ENCODE measurements around the gene ZNF79. TPM values are rescaled to one million over a fixed set of nuclear protein-coding genes. Genes with fewer than 3 reads are reported as not detected.

ZNF79 gene
- total RNA-seq, 4 donors from 2014 or later, result 6.0 to 11.9 (median 9.5) TPM

DNA sequence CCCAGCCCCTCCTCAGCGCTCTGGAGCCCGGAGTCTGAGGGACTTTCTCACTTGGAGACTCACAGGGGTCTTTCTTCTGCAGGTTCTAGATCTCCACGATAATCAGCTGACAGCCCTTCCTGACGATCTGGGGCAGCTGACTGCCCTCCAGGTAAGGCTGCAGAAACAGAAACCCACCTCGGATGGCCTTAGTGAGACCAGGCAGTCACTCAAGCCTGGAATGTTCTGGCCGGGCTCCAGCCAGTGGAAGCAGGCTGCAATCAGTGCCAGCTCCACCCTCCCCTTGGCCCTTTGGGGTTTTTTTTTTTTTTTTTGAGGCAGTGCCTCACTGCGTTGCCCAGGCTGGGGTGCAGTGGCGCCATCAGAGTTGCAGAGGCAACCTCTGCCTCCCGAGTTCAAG lies 34.7 kb downstream of the ZNF79 start:
- TF ChIP-seq, protein P1, sequence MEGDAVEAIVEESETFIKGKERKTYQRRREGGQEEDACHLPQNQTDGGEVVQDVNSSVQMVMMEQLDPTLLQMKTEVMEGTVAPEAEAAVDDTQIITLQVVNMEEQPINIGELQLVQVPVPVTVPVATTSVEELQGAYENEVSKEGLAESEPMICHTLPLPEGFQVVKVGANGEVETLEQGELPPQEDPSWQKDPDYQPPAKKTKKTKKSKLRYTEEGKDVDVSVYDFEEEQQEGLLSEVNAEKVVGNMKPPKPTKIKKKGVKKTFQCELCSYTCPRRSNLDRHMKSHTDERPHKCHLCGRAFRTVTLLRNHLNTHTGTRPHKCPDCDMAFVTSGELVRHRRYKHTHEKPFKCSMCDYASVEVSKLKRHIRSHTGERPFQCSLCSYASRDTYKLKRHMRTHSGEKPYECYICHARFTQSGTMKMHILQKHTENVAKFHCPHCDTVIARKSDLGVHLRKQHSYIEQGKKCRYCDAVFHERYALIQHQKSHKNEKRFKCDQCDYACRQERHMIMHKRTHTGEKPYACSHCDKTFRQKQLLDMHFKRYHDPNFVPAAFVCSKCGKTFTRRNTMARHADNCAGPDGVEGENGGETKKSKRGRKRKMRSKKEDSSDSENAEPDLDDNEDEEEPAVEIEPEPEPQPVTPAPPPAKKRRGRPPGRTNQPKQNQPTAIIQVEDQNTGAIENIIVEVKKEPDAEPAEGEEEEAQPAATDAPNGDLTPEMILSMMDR (IDR thresholded peaks at IDR 0.05; ENCODE audit: low read depth), result no peak

DNA sequence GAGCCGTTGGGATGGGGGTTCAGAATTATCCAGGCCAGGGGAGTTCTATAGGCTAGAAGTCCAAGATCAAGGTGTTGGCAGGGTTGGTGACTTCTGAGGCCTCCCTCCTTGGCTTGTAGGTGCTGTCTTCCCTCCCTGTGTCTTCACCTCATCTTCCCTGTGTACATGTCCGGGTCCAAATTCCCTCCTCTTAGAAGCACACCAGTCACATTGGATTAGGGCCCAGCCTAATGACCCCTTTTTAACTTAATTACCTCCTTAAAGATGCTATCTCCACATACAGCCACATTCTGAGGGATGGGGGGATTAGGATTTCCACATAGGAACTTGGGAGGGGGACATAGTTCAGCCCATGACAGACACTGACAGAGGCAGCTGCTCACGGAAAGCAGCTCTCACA lies 39.2 kb downstream of the ZNF79 start:
- TF ChIP-seq, protein P1 (IDR thresholded peaks at IDR 0.05; ENCODE audit: low read depth), result no peak

DNA sequence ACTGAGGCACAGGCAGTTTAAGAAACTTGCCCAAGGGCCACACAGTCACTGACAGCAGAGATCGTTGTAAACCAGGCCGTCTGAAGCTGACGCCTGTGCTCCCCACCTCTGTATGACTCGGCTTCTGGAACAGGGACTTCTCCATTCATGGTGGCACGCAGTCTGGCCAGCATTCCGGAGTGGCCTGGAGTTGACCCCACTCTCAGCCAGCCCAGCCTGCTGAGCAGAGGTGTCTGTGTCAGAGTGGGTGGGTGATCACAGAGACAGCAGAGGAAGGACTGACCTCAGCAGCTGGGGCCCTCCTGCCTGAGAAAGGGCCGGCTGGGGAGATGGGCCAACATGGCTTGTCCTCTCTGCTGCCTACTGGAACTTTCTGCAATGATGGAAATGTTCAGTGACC lies 39.7 kb downstream of the ZNF79 start:
- TF ChIP-seq, protein P1 (IDR thresholded peaks at IDR 0.05; ENCODE audit: low read depth), result no peak

DNA sequence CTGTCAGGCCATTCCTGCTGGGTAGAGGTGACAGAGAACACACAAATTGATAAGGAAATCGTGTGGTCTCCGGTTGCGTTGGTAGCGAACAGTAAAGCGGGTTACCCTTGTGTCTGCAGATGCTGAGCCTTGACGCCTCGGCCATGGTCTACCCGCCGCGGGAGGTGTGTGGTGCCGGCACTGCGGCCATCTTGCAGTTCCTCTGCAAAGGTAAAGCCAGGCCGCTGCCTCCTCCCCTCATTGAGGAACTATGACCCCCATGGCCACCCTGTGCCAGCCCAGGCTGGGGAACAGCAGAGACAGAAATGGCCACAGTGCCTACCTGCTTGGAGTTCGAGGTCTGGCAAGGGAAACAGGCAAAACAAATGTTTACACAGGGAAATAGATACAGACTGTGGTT lies 43.4 kb downstream of the ZNF79 start:
- TF ChIP-seq, protein P1 (IDR thresholded peaks at IDR 0.05; ENCODE audit: low read depth), result no peak

DNA sequence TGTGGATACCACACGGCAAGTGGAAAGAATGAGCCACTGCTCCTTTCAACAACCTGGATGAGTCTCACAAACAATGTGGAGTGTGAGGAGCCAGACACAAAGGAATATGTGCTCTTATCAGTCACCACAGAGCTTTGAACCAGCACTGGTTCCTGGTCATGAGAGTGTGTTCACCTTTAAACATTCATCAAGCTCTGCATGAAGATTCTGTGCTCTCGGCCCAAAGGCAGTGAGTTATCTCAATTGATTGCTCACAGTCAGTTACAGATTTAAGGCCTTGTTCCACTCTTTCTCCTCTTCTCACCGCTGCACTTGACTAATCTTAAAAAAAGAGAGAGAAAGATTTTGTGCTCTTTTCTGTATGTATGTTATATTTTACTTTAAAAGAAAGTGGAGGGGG lies 46.5 kb downstream of the ZNF79 start:
- TF ChIP-seq, protein P1 (IDR thresholded peaks at IDR 0.05; ENCODE audit: low read depth), result no peak

DNA sequence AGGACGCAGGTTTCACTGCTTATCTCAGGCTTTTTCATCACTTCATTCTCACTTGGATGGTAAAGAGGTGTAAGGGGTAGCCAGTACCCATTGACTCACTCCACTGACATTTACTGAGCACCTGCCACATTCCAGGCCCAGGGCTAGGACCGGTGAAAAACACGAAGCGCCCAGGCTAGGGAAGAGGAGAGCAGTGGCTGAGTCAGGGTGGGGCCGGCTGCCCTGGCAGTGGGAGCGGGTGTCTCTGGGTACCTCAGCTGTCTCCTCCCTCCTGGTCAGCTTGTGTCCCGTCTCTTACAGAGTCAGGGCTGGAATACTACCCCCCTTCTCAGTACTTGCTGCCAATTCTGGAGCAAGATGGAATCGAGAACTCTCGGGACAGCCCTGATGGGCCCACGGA lies 49.3 kb downstream of the ZNF79 start:
- TF ChIP-seq, protein P1 (IDR thresholded peaks at IDR 0.05; ENCODE audit: low read depth), result no peak

DNA sequence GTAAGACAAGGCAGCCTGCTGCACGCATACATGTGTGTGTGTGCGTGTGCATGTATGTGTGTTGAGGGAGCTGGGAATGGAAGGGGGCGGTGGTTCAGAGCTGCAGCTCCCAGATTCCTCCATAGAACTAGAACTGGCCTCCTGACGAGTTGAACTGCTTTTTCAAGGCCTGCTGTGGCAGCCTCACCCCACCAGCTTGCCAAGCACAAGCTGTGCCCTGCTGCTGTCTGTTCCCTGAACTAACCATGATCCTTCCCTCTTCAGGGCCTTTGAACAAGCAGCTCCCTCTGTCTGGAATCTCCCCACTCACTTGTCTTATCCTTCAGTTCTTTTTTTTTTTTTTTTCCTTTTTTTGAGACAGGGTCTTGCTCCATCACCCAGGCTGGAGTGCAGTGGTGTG lies 49.8 kb downstream of the ZNF79 start:
- TF ChIP-seq, protein P1 (IDR thresholded peaks at IDR 0.05; ENCODE audit: low read depth), result no peak
